ENCODE measurements around the gene SLC24A4. TPM values are rescaled to one million over a fixed set of nuclear protein-coding genes. Genes with fewer than 3 reads are reported as not detected.

Gene SLC24A4
- total and polyA plus RNA-seq, 7 experiments from 2014 or later: 0.10 to 15.3 (median 2.1) TPM; not detected in 4

DNA sequence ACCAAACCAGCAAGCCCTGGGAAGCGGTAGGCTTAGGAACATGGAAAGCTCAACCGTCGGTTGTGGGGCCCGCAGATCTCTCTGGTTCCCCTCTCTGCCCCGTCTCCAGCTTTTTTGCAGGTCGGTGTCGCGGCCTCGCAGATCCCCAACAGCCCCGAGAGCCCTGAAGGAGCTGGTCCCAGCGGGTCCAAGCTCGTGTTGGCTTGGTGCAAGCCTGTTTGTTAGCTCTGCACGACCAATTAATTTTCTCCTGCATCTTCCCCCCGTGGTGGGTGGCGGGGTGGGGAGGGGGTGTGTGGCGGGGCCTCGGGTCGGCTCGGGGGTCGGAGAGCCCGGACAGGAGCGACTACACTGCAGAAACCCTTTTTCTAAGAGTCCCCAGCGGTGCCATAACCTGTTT lies 449 bp upstream of the SLC24A4 start:
- DNase-seq: no peak
- Histone ChIP-seq H3K9me3 (ENCODE audit: control insufficient read depth in 2 of 3, low read length in 3 of 3) (no peaks in the 10 kb centered on the region), H3K4me1 (ENCODE audit: control insufficient read depth in 2 of 2, insufficient read depth in 2 of 2, low read length in 2 of 2) (no peaks in the 10 kb centered on the region), H3K27ac (ENCODE audit: low read depth, low read length) (no peak overlapping the region), H3K4me3 (ENCODE audit: low read length) (no peak overlapping the region), H3K36me3 (ENCODE audit: control insufficient read depth in 2 of 3, insufficient read depth in 3 of 3, low read length in 3 of 3) (no peaks in the 10 kb centered on the region), H3K27me3 (ENCODE audit: control insufficient read depth in 2 of 2, insufficient read depth in 2 of 2, low read length in 2 of 2) (no peaks in the 10 kb centered on the region)
- Mint-ChIP-seq H3K4me1 (peaks cover 0 to 7% (median 3%) of the 10 kb centered on the region in 7 donors), H3K27ac (no peak overlapping the region), H3K9me3 (peaks cover 0 to 4% (median 0%) of the 10 kb centered on the region in 11 donors), H3K36me3 (peaks cover 0 to 7% (median 0%) of the 10 kb centered on the region in 5 donors), H3K4me3 (peak overlapping the region; percentile 34 to 82 (median 70)), H3K27me3 (peaks cover 56 to 86% (median 67%) of the 10 kb centered on the region in 5 donors)
- ATAC-seq: no peak
- ChIA-PET CTCF (no interaction called here), POLR2A (no interaction called here)
- intact Hi-C loops (cut with micrococcal nuclease): loop anchor here (10.0 kb wide), 2 partner anchors 68 to 362 kb away; no protein-coding TSS in a partner anchor

- H3K4me1 Mint-ChIP-seq: peaks cover 0 to 7% (median 3%) of the 10 kb centered on the region in 7 donors
- no peaks in the 10 kb centered on the region for H3K36me3 Mint-ChIP-seq
- no peaks in the 10 kb centered on the region for H3K36me3 ChIP-seq (ENCODE audit: control insufficient read depth in 2 of 3, insufficient read depth in 3 of 3, low read length in 3 of 3)
- peaks cover 44 to 78% (median 58%) of the 10 kb centered on the region in 5 donors for H3K27me3 Mint-ChIP-seq
- no peaks in the 10 kb centered on the region for H3K4me1 ChIP-seq (ENCODE audit: control insufficient read depth in 2 of 2, insufficient read depth in 2 of 2, low read length in 2 of 2)
- POLR2A ChIA-PET: no interaction called here
- no peaks in the 10 kb centered on the region for H3K9me3 Mint-ChIP-seq
- H3K4me3 Mint-ChIP-seq: peak overlapping the region in 8 of 10 donors; percentile 6 to 81 (median 41)
- intact Hi-C loops (cut with micrococcal nuclease): loop anchor here (10.0 kb wide), 2 partner anchors 69 to 361 kb away; no protein-coding TSS in a partner anchor
- ATAC-seq (no peak), DNase-seq (no peak)
- no peaks in the 10 kb centered on the region for H3K27me3 ChIP-seq (ENCODE audit: control insufficient read depth in 2 of 2, insufficient read depth in 2 of 2, low read length in 2 of 2)
- no peak overlapping the region for H3K4me3 ChIP-seq (ENCODE audit: low read length)
- H3K9me3 ChIP-seq (ENCODE audit: control insufficient read depth in 2 of 3, low read length in 3 of 3): no peaks in the 10 kb centered on the region
- no peak overlapping the region for H3K27ac Mint-ChIP-seq
- H3K27ac ChIP-seq (ENCODE audit: low read depth, low read length): no peak overlapping the region
- CTCF ChIA-PET: interaction anchor here (0.6 kb wide), 1 partner anchor 153 kb away, joined by 3 read pairs; no protein-coding TSS in a partner anchor
Measured at GRCh38 chr14:92323916-92324818, 1.2 kb downstream of the SLC24A4 start.

DNA sequence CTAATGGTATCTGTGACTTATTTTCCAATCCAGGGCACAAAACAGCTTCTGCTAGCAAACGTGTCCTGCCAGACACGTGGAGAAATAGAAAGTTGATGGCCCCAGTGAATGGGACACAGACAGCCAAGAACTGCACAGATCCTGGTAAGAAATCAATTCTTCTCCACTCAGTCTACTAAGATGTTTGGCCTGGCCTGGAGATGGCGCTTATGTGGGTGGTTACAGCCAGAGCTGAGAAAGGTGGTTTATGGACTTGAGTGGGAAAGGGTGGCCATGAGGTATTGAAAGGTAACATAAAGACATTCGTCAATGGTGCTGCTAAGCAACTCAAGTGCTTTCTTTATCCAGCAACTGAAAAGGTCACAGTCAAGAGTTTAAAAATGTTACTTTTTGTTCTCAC lies 2.9 kb downstream of the SLC24A4 start:
- intact Hi-C loops (cut with micrococcal nuclease): loop anchor here (1.0 to 10.0 kb wide), 3 partner anchors 71 to 359 kb away; no protein-coding TSS in a partner anchor
- H3K9me3 ChIP-seq (ENCODE audit: control insufficient read depth in 2 of 3, low read length in 3 of 3): no peaks in the 10 kb centered on the region
- Mint-ChIP-seq H3K9me3 (no peaks in the 10 kb centered on the region), H3K27ac (no peak overlapping the region), H3K4me3 (no peak overlapping the region), H3K4me1 (peaks cover 0 to 7% (median 3%) of the 10 kb centered on the region in 7 donors), H3K27me3 (peaks cover 30 to 61% (median 47%) of the 10 kb centered on the region in 5 donors), H3K36me3 (no peaks in the 10 kb centered on the region)
- no peaks in the 10 kb centered on the region for H3K4me1 ChIP-seq (ENCODE audit: control insufficient read depth in 2 of 2, insufficient read depth in 2 of 2, low read length in 2 of 2)
- DNase-seq: peak in 1 of 9 donors; percentile 2
- H3K4me3 ChIP-seq (ENCODE audit: low read length): no peak overlapping the region
- POLR2A ChIA-PET: no interaction called here
- H3K27me3 ChIP-seq (ENCODE audit: control insufficient read depth in 2 of 2, insufficient read depth in 2 of 2, low read length in 2 of 2): no peaks in the 10 kb centered on the region
- CTCF ChIA-PET: no interaction called here
- ATAC-seq: no peak
- H3K36me3 ChIP-seq (ENCODE audit: control insufficient read depth in 2 of 3, insufficient read depth in 3 of 3, low read length in 3 of 3): no peaks in the 10 kb centered on the region
- no peak overlapping the region for H3K27ac ChIP-seq (ENCODE audit: low read depth, low read length)

DNA sequence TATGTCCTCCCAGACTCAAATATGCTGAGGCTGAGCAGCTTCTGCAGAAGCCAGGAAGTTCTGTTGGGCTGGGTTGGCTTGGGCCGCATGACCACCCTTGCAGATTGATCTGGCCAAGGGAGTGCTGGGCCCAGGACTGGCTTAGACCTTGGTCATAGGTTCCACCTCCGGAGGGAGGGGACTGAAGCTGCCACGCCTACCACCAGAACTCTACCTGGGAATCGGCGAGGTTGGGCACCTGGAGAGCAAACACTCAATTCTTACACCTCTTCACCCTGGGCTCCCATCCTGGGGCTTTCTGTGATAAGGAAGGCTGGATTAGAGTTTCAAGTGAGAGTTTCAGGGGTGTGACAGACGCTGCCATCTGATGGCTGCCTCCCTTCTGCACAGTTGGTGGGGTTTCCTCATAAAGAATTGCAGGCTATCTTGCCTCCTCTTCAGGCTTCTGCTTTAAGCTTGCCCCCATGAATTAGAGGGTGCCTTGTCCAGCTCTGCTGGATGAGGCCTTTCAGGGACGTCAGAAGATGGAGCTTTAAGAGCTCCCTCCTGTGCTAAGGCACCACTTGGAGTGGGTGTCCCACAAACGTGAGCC lies 5.8 kb downstream of the SLC24A4 start:
- ChIA-PET CTCF (no interaction called here), POLR2A (no interaction called here)
- DNase-seq (no peak), ATAC-seq (no peak)
- no peaks in the 10 kb centered on the region for H3K27me3 ChIP-seq (ENCODE audit: control insufficient read depth in 2 of 2, insufficient read depth in 2 of 2, low read length in 2 of 2)
- Mint-ChIP-seq H3K4me3 (no peak overlapping the region), H3K4me1 (no peaks in the 10 kb centered on the region), H3K27me3 (peaks cover 19 to 42% (median 28%) of the 10 kb centered on the region in 5 donors), H3K27ac (no peak overlapping the region), H3K9me3 (no peaks in the 10 kb centered on the region), H3K36me3 (no peaks in the 10 kb centered on the region)
- no peak overlapping the region for H3K27ac ChIP-seq (ENCODE audit: low read depth, low read length)
- H3K4me1 ChIP-seq (ENCODE audit: control insufficient read depth in 2 of 2, insufficient read depth in 2 of 2, low read length in 2 of 2): no peaks in the 10 kb centered on the region
- intact Hi-C loops (cut with micrococcal nuclease): loop anchor here (2.0 to 10.0 kb wide), 3 partner anchors 74 to 356 kb away; no protein-coding TSS in a partner anchor
- H3K36me3 ChIP-seq (ENCODE audit: control insufficient read depth in 2 of 3, insufficient read depth in 3 of 3, low read length in 3 of 3): no peaks in the 10 kb centered on the region
- no peak overlapping the region for H3K4me3 ChIP-seq (ENCODE audit: low read length)
- no peaks in the 10 kb centered on the region for H3K9me3 ChIP-seq (ENCODE audit: control insufficient read depth in 2 of 3, low read length in 3 of 3)

DNA sequence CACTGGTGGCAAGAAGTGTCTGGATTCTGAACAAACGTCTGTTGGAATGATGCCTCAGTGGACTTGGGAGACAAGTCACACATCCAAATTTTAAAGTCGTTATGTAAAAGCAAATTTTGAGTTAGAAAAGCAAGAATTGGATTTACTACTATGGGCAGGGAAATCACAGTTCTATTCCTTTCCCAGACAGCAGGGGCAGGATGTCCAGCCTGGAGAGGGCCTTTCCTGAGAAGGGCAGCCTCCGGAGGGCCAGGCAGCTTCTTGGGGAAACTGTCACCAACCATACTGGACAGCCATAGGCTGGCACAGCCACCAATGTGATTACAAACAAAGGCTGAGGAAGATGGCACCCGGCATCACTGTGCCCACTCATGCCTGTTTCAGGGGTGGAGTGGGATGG lies 11.1 kb downstream of the SLC24A4 start:
- Mint-ChIP-seq H3K4me3 (no peak overlapping the region), H3K4me1 (no peaks in the 10 kb centered on the region), H3K36me3 (no peaks in the 10 kb centered on the region), H3K27ac (no peak overlapping the region), H3K9me3 (no peaks in the 10 kb centered on the region), H3K27me3 (peaks cover 0 to 28% (median 0%) of the 10 kb centered on the region in 5 donors)
- Histone ChIP-seq H3K4me1 (ENCODE audit: control insufficient read depth in 2 of 2, insufficient read depth in 2 of 2, low read length in 2 of 2) (no peaks in the 10 kb centered on the region), H3K9me3 (ENCODE audit: control insufficient read depth in 2 of 3, low read length in 3 of 3) (no peaks in the 10 kb centered on the region), H3K27ac (ENCODE audit: low read depth, low read length) (no peak overlapping the region), H3K4me3 (ENCODE audit: low read length) (no peak overlapping the region), H3K27me3 (ENCODE audit: control insufficient read depth in 2 of 2, insufficient read depth in 2 of 2, low read length in 2 of 2) (no peaks in the 10 kb centered on the region), H3K36me3 (ENCODE audit: control insufficient read depth in 2 of 3, insufficient read depth in 3 of 3, low read length in 3 of 3) (no peaks in the 10 kb centered on the region)
- POLR2A ChIA-PET: no interaction called here
- intact Hi-C loops (cut with micrococcal nuclease): no loop called here
- CTCF ChIA-PET: no interaction called here
- no peak for DNase-seq
- no peak for ATAC-seq

DNA sequence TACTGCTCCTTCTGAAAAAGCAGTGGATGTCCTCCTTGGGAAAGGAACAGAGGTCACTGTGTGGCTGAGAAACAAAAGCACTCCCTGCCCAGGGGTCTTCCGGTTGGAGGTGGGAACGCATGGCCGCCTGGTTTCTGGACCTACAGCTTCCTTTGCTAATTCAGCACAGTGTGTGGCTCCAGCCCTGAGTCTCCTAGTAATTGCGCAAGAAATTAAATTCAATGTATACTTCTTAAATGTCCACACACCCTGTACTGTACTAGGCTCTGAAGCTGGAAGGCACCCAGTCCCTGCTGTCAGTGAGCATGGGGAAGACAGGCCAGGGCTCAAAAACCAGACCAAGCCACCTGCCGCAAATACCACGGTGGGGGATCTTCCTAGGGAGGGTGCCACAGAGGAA lies 13.4 kb downstream of the SLC24A4 start:
- no peaks in the 10 kb centered on the region for H3K9me3 ChIP-seq (ENCODE audit: control insufficient read depth in 2 of 3, low read length in 3 of 3)
- no peak overlapping the region for H3K27ac Mint-ChIP-seq
- no peaks in the 10 kb centered on the region for H3K36me3 ChIP-seq (ENCODE audit: control insufficient read depth in 2 of 3, insufficient read depth in 3 of 3, low read length in 3 of 3)
- H3K4me1 Mint-ChIP-seq: peaks cover 0 to 5% (median 0%) of the 10 kb centered on the region in 7 donors
- ATAC-seq (no peak), DNase-seq (no peak)
- no peaks in the 10 kb centered on the region for H3K27me3 ChIP-seq (ENCODE audit: control insufficient read depth in 2 of 2, insufficient read depth in 2 of 2, low read length in 2 of 2)
- CTCF ChIA-PET: no interaction called here
- no peaks in the 10 kb centered on the region for H3K9me3 Mint-ChIP-seq
- no peak overlapping the region for H3K4me3 Mint-ChIP-seq
- no peak overlapping the region for H3K27ac ChIP-seq (ENCODE audit: low read depth, low read length)
- no peaks in the 10 kb centered on the region for H3K36me3 Mint-ChIP-seq
- no peaks in the 10 kb centered on the region for H3K4me1 ChIP-seq (ENCODE audit: control insufficient read depth in 2 of 2, insufficient read depth in 2 of 2, low read length in 2 of 2)
- intact Hi-C loops (cut with micrococcal nuclease): no loop called here
- peaks cover 0 to 33% (median 0%) of the 10 kb centered on the region in 5 donors for H3K27me3 Mint-ChIP-seq
- POLR2A ChIA-PET: no interaction called here
- H3K4me3 ChIP-seq (ENCODE audit: low read length): no peak overlapping the region

Measured in naive thymus-derived CD4-positive, alpha-beta T cell (primary cell).